ENCODE data around the gene GYPE. TPM values are rescaled to one million over a fixed set of nuclear protein-coding genes. Genes with fewer than 3 reads are reported as not detected.
"Not testable (repeated sequence)": the region's sequence is repeated elsewhere in the genome, so short reads cannot be mapped to it uniquely, and the experiment has no call there.

Gene GYPE
- total RNA-seq, 1 donor from 2014 or later = 0.75 TPM

DNA sequence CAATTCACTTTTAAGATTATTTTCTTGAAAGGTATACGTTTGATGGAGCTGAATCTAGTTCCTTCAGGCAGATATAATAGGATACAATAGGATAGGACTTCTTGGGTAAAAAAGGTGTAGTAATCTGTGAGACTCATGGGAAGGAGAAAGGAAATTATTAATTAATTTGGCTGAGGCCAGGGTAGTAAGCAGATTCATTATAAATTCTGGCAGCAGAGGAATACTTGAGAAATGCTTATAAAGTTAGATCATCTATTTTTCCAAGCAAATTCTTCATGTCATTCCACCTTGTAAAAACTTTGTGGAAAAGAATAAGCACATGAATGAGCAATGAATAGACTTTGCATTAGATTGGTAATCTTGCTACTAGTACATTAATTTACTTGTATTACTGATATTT is 46.9 kb downstream of the GYPE start:
- DNase-seq (ENCODE audit: low read depth) = peak; percentile 12
- no peak overlapping the region for H3K4me3 ChIP-seq (ENCODE audit: low read depth, low read length)
- TF ChIP-seq, protein P1, sequence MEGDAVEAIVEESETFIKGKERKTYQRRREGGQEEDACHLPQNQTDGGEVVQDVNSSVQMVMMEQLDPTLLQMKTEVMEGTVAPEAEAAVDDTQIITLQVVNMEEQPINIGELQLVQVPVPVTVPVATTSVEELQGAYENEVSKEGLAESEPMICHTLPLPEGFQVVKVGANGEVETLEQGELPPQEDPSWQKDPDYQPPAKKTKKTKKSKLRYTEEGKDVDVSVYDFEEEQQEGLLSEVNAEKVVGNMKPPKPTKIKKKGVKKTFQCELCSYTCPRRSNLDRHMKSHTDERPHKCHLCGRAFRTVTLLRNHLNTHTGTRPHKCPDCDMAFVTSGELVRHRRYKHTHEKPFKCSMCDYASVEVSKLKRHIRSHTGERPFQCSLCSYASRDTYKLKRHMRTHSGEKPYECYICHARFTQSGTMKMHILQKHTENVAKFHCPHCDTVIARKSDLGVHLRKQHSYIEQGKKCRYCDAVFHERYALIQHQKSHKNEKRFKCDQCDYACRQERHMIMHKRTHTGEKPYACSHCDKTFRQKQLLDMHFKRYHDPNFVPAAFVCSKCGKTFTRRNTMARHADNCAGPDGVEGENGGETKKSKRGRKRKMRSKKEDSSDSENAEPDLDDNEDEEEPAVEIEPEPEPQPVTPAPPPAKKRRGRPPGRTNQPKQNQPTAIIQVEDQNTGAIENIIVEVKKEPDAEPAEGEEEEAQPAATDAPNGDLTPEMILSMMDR (IDR thresholded peaks at IDR 0.05; ENCODE audit: insufficient read depth, low read length, poor library complexity, severe bottlenecking) = no peak
- H3K36me3 ChIP-seq (ENCODE audit: control insufficient read depth, insufficient read depth, low read length) = no peaks in the 10 kb centered on the region
- no peaks in the 10 kb centered on the region for H3K27me3 ChIP-seq (ENCODE audit: control insufficient read depth, insufficient read depth, low read length)

DNA sequence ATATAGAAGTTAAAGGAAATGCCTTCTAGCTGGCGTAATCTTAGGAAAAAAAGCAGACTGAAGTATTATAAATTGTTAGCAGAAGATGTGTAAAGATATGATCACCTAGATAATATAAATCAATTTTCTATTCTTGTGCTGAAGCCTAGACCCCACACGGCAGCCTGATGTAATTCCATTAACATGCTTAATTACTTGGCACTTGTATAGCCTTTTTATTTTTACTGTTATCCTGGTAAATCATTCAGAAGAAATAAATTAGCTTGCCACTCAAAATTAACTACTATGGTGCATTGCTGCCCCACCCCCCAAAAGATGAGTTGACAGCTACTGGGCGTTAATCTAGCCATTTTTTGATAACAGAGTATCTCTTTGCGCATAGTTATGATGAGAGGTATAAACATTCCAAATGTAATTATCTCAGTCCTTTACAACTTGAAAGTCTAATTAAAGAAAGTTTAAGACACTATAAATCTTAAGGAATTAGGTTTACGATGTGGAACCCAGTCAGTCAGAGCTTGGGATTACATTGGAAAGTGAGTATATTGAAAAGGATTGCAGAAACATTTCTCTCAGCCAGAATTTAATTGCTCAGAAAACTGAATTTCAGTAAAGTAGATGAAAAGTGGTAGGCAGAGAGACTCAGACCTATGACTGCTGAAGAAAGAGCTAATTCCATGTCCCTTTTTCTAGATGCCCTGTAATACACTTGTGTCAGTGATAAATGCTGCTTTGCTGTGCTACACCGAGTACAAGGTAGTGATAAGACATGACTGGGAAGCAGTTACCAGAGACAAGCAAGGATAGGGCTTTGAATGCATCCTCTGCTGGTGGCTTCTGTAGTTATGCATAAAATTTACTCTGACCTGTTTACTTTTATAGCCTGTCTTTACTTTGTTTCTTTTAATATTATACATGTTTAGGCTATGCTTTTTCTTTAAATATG is 47.7 kb downstream of the GYPE start:
- H3K4me3 ChIP-seq (ENCODE audit: low read depth, low read length); DNase-seq (ENCODE audit: low read depth); H3K27me3 ChIP-seq (ENCODE audit: control insufficient read depth, insufficient read depth, low read length); H3K36me3 ChIP-seq (ENCODE audit: control insufficient read depth, insufficient read depth, low read length): not testable (repeated sequence)

DNA sequence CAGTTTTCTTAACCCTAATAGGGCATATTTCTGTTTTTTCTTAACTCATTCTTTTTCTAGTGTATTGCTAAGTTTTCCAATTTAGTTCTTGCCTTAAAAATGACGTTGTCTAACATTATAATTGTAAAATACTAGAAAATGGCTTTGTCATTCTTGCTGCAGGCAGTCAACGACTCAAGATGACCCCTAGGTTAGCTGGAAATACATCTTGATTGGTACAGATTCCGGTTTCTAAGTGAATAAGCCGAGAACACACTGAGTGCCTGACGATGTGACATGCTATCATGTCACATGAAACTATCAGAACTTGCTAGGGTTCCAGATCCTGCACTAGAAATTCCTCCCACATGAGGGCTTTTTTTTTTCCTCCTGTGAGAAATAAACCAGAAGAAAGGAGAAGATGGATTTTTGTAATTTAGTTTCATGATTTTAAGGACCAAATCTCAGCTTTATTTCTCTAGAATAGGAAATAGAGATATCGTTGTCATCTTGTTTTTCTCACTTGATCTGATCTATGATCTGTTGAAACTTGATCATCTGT is 49.3 kb downstream of the GYPE start:
- not testable (repeated sequence) for DNase-seq (ENCODE audit: low read depth); H3K27me3 ChIP-seq (ENCODE audit: control insufficient read depth, insufficient read depth, low read length); H3K36me3 ChIP-seq (ENCODE audit: control insufficient read depth, insufficient read depth, low read length); H3K4me3 ChIP-seq (ENCODE audit: low read depth, low read length)

DNA sequence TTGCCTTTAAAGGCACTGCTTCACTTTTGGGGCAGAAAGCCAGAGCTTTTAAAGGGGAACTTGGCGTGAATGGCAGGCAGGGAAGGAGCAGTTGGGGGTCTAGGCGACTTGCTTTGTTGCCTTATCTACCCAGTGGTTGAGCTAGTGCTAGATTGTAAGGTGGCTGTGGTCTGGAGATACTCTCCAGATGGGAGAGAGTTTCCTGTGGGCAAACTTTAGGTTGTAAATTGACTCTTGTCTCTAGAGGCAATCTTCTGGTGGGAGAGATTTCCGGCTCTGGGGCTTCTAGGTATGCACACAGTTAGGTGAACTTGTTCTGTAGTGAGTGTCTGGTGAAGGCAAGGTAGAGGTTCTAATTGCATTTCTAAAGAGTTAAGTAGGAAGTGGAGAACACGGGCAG is 50.7 kb downstream of the GYPE start:
- DNase-seq (ENCODE audit: low read depth); H3K27me3 ChIP-seq (ENCODE audit: control insufficient read depth, insufficient read depth, low read length); H3K36me3 ChIP-seq (ENCODE audit: control insufficient read depth, insufficient read depth, low read length); H3K4me3 ChIP-seq (ENCODE audit: low read depth, low read length): not testable (repeated sequence)

DNA sequence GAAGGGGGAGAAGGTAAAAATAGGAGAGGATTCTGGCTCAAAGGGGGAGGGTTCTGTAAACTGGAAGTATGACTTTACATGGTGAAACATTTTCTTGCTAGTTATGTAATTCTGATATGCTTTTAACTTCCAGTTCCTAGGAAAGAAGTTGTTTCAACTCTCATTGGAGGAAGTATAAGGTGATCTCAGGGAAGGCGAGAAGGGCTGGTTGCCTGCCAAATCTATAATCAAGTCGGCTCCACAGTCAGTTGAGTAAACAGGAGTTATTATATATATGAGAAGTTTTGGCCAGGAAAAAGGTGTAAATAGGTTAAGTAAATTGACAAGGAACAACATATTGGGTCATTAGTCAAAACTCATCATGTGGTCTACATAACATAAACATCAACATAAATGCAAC is 56.1 kb downstream of the GYPE start:
- not testable (repeated sequence) for DNase-seq (ENCODE audit: low read depth); H3K27me3 ChIP-seq (ENCODE audit: control insufficient read depth, insufficient read depth, low read length)

DNA sequence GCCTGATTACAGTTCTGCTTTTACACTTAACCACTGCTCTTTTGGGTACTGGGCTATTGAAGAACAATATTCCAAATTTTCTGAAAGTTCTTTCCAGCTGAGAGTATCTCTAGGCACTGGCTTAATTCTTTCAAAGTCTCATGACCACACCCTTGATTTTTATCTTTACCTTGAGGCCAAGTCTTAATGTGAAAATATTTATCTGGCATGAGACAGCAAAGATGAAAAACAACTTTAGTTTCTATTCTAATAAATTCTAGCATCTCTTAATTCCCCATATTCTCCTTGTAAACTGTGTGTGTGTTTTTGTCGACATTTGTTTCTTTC is 61.9 kb downstream of the GYPE start:
- DNase-seq (ENCODE audit: low read depth); H3K27me3 ChIP-seq (ENCODE audit: control insufficient read depth, insufficient read depth, low read length); H3K36me3 ChIP-seq (ENCODE audit: control insufficient read depth, insufficient read depth, low read length); H3K4me3 ChIP-seq (ENCODE audit: low read depth, low read length): not testable (repeated sequence)

More for the DNA sequence above, 56.1 kb downstream of the GYPE start:
- H3K36me3 ChIP-seq (ENCODE audit: control insufficient read depth, insufficient read depth, low read length); H3K4me3 ChIP-seq (ENCODE audit: low read depth, low read length): not testable (repeated sequence)

DNA sequence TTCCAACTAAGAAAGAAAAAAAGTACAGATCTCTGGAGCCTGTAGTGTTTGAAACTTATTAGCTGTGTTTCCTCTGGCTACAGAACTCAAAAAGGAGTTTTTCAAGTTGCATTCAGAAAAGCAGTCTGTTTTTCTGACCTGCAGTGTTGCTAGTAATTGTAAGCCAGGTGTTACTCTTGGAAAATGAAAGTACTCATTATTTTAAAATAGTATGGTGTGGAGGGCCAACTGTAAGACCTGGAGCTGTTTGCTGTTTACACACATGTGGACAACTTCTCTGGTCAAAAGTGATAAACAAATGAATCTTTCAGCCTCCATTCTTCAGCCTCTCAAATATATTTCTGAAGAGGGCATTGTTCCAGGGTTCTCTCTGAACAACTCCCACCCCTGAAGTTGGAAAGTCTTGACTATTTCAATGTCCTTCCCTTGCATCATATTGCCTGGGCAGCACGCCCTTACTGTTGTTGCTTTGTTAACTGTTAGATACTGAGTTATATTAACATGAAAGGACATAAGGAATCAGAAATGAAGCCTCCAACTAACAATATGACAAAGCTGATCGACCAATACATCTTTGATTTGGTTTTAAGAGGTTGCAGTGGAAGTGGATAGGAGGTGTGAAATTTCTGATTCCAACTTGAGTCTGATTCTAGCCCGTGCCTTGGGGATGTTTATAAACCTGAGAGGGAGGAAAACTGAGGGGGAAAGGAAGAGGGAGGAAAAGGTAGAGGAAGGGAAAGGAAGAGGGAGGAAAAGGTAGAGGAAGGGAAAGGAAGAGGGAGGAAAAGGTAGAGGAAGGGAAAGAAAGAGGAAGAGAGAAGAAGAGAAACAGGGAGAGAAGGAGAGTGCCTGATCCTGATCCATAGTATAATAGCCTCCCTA is 62.5 kb downstream of the GYPE start:
- H3K4me3 ChIP-seq (ENCODE audit: low read depth, low read length); H3K27me3 ChIP-seq (ENCODE audit: control insufficient read depth, insufficient read depth, low read length); H3K36me3 ChIP-seq (ENCODE audit: control insufficient read depth, insufficient read depth, low read length); DNase-seq (ENCODE audit: low read depth): not testable (repeated sequence)

DNA sequence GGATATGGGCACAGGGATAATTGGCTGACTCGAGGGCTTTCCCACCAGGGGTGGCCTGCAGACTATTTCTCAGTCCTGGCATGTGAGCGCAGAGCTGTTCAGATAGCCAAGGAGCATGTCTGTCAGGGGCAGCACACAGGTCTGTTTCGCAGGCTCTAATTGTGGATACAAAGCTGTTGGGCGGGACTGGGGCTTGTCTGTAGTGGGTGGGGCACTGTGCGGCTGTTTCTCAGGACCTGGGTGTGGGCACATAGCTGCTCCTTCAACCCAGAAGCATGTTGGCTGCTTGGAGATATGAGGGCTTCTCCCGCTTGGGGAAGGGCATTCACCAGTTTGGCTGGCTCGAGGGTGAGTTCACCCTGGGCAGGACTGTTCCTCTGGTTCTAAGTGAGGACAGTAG is 65.9 kb downstream of the GYPE start:
- H3K36me3 ChIP-seq (ENCODE audit: control insufficient read depth, insufficient read depth, low read length); H3K4me3 ChIP-seq (ENCODE audit: low read depth, low read length); DNase-seq (ENCODE audit: low read depth); H3K27me3 ChIP-seq (ENCODE audit: control insufficient read depth, insufficient read depth, low read length): not testable (repeated sequence)

DNA sequence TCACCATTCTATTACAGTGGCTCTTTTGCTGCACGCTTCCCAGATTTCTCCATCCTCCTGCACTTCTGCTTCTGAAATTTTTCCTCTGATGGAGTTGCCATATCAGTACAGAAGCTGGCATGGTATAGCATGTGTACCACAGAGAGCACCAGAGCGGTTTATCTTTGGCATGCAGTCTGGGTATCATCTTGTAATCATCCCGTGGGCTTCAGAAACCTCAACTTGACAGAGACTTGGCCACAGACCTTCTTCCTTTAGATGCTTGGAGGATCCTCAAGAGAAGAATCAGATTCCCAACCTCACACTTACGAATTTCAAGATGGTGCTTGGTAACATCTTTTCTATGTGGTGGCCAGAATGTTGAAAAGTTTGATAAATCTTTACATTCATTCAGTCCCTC is 71.2 kb downstream of the GYPE start:
- not testable (repeated sequence) for H3K36me3 ChIP-seq (ENCODE audit: control insufficient read depth, insufficient read depth, low read length); DNase-seq (ENCODE audit: low read depth); H3K4me3 ChIP-seq (ENCODE audit: low read depth, low read length); H3K27me3 ChIP-seq (ENCODE audit: control insufficient read depth, insufficient read depth, low read length)

DNA sequence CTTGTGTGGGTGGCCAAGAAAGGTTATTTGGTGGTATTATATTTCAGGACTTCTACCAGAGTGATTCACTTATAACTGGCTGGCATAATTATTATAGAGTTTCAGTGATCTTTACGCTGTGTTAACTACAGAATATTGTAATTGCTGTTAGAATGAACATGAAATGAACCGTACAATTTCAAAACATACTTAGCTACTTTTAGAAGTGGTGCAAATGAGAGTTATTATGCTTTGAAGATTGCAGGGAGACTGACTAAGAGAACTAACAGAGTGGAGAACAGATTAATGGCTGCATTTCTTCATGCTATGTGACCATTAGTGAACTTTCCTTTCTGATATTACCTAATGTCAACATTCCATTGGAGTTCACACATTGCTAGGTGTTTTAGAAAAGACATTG is 71.7 kb downstream of the GYPE start:
- DNase-seq (ENCODE audit: low read depth) = not testable (repeated sequence)

DNA sequence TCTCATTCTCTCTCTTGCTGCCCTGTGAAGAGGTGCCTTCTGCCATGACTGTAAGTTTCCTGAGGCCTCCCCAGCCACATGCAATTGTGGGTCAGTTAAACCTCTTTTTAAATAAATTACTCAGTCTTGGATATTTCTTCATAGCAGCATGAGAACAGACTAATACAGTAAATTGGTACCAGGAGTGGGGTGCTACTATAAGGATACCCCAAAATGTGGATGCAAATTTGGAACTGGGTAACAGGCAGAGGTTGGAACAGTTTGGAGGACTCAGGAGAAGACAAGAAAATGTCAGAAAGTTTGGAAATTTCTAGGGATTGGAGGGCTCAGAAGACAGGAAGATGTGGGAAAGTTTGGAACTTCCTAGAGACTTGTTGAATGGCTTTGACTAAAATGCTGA is 74.8 kb downstream of the GYPE start:
- H3K4me3 ChIP-seq (ENCODE audit: low read depth, low read length); DNase-seq (ENCODE audit: low read depth); H3K36me3 ChIP-seq (ENCODE audit: control insufficient read depth, insufficient read depth, low read length); H3K27me3 ChIP-seq (ENCODE audit: control insufficient read depth, insufficient read depth, low read length): not testable (repeated sequence)

More for the DNA sequence above, 71.7 kb downstream of the GYPE start:
- not testable (repeated sequence) for H3K4me3 ChIP-seq (ENCODE audit: low read depth, low read length); H3K27me3 ChIP-seq (ENCODE audit: control insufficient read depth, insufficient read depth, low read length); H3K36me3 ChIP-seq (ENCODE audit: control insufficient read depth, insufficient read depth, low read length)

DNA sequence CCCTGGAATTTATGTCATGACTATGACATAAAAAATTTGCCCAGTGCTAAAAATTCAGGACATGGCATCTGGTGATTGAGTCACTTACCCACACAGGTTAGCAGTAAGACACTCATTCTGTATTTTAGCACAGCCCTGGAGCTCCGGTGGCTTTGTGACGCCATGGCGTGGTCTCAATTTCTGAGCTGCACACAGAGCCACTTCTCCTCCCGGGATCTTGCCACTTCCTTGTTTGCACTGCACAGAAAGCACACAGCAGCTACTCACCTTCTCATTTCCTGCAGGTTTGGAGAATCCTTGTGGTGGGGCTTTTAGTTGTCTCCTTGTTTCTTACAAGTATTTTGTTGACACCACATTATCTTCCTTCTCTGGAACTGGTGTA is 76.1 kb downstream of the GYPE start:
- not testable (repeated sequence) for H3K36me3 ChIP-seq (ENCODE audit: control insufficient read depth, insufficient read depth, low read length); H3K4me3 ChIP-seq (ENCODE audit: low read depth, low read length); DNase-seq (ENCODE audit: low read depth); H3K27me3 ChIP-seq (ENCODE audit: control insufficient read depth, insufficient read depth, low read length)

All from kidney epithelial cell (primary cell).